GM23338 (cell line): ENCODE data around the gene DMRTC2. TPM values are rescaled to one million over a fixed set of nuclear protein-coding genes. Genes with fewer than 3 reads are reported as not detected.

ENCODE experiments used
- ATAC-seq: fragments of 200-7000 bp; cut with Tn5 transposase; 3 replicates; pipeline ENCODE4 v1.9.1; 2020
- DNase-seq: peaks from one replicate; pipeline ENCODE4 v3.0.0-alpha.2; 2015; ENCODE audit warnings: low spot score
- H2AFZ ChIP-seq: fragments of 200-600 bp; sonication (generic); 2 replicates; pipeline ENCODE4 v1.8.0; 2016; ENCODE audit warnings: antibody characterized with exemption, mild to moderate bottlenecking, moderate library complexity
- H3F3A ChIP-seq: fragments of 200-600 bp; sonication (generic); replicated peaks from 2 replicates; pipeline ENCODE4 v1.8.0; 2017; ENCODE audit warnings: antibody characterized with exemption, mixed run types, low read depth
- H3K27ac ChIP-seq: fragments of 200-600 bp; sonication (generic); 2 replicates; pipeline ENCODE4 v1.6.1; 2016; ENCODE audit warnings: low read depth
- H3K27me3 ChIP-seq: fragments of 200-600 bp; sonication (generic); 2 replicates; pipeline ENCODE4 v1.8.0; 2016; ENCODE audit warnings: mild to moderate bottlenecking, mixed run types, moderate library complexity; ENCODE audit not compliant: insufficient read depth
- H3K36me3 ChIP-seq: fragments of 200-600 bp; sonication (generic); 2 replicates; pipeline ENCODE4 v1.8.0; 2016; ENCODE audit warnings: mild to moderate bottlenecking; ENCODE audit not compliant: insufficient read depth
- H3K4me1 ChIP-seq: fragments of 200-600 bp; sonication (generic); 2 replicates; pipeline ENCODE4 v1.8.0; 2016; ENCODE audit warnings: mild to moderate bottlenecking, moderate library complexity; ENCODE audit not compliant: insufficient read depth
- H3K4me2 ChIP-seq: fragments of 200-600 bp; sonication (generic); 2 replicates; pipeline ENCODE4 v1.7.1; 2017; ENCODE audit warnings: mixed run types
- H3K4me3 ChIP-seq: fragments of 200-600 bp; sonication (generic); 2 replicates; pipeline ENCODE4 v1.6.1; 2016; ENCODE audit warnings: mixed run types
- H3K79me2 ChIP-seq: fragments of 200-600 bp; sonication (generic); replicated peaks from 2 replicates; pipeline ENCODE4 v1.8.0; 2017; ENCODE audit warnings: mild to moderate bottlenecking; ENCODE audit not compliant: insufficient read depth
- H3K9me2 ChIP-seq: fragments of 200-600 bp; sonication (generic); 2 replicates; pipeline ENCODE4 v1.8.0; 2017; ENCODE audit not compliant: insufficient read depth
- H4K20me1 ChIP-seq: fragments of 200-600 bp; sonication (generic); replicated peaks from 2 replicates; pipeline ENCODE4 v1.8.0; 2017; ENCODE audit warnings: mild to moderate bottlenecking; ENCODE audit not compliant: insufficient read depth
- H3K27ac Mint-ChIP-seq: 2 replicates; pipeline ENCODE4 v1.8.0; 2020; ENCODE audit warnings: inconsistent platforms, mild to moderate bottlenecking, moderate library complexity, mixed read lengths
- H3K27me3 Mint-ChIP-seq: 3 replicates; pipeline ENCODE4 v1.8.0; 2022; ENCODE audit warnings: low read depth, mild to moderate bottlenecking, moderate library complexity, mixed read lengths, inconsistent platforms; ENCODE audit not compliant: insufficient read depth, poor library complexity
- H3K36me3 Mint-ChIP-seq: 3 replicates; pipeline ENCODE4 v1.8.0; 2021; ENCODE audit warnings: low read depth, mild to moderate bottlenecking, inconsistent platforms, moderate library complexity, mixed read lengths
- H3K4me1 Mint-ChIP-seq: 3 replicates; pipeline ENCODE4 v1.8.0; 2020; ENCODE audit warnings: mild to moderate bottlenecking, inconsistent platforms, mixed read lengths
- H3K4me3 Mint-ChIP-seq: 3 replicates; pipeline ENCODE4 v1.8.0; 2021; ENCODE audit warnings: moderate library complexity, mild to moderate bottlenecking, inconsistent platforms, mixed read lengths
- H3K9me3 Mint-ChIP-seq: 3 replicates; pipeline ENCODE4 v1.8.0; 2020; ENCODE audit warnings: moderate library complexity, mild to moderate bottlenecking, inconsistent platforms, mixed read lengths
- CREB1 ChIP-seq: fragments of 250-450 bp; sonication (Bioruptor Pico); IDR thresholded peaks from 2 replicates; pipeline ENCODE4 v1.5.0; 2020; ENCODE audit warnings: low read depth, mild to moderate bottlenecking, moderate library complexity
- EZH2 ChIP-seq: fragments of 200-600 bp; sonication (generic); IDR thresholded peaks from one replicate; pipeline ENCODE4 v1.8.0; 2017; ENCODE audit warnings: antibody characterized with exemption, mild to moderate bottlenecking, low read depth; ENCODE audit not compliant: unreplicated experiment
- EZH2phosphoT487 ChIP-seq: fragments of 200-600 bp; sonication (generic); IDR thresholded peaks from one replicate; pipeline ENCODE4 v1.8.1; 2018; ENCODE audit warnings: antibody characterized with exemption; ENCODE audit not compliant: unreplicated experiment
- NANOG ChIP-seq: IDR thresholded peaks from 2 replicates; pipeline ENCODE4 v1.6.1; 2016; ENCODE audit warnings: antibody characterized with exemption, borderline replicate concordance
- STAT1 ChIP-seq: IDR thresholded peaks from one replicate; pipeline ENCODE4 v1.6.1; 2016; ENCODE audit warnings: antibody characterized with exemption; ENCODE audit not compliant: unreplicated experiment
- ZNF114 ChIP-seq: fragments of 250-450 bp; sonication (Bioruptor Pico); IDR thresholded peaks from 2 replicates; pipeline ENCODE4 v1.5.0; 2020; ENCODE audit warnings: mild to moderate bottlenecking, moderate library complexity
- ZNF331 ChIP-seq: fragments of 250-450 bp; sonication (Bioruptor Pico); IDR thresholded peaks from 2 replicates; pipeline ENCODE4 v1.5.0; 2020; ENCODE audit warnings: low read depth, mild to moderate bottlenecking, moderate library complexity
- polyA plus RNA-seq: library from polyadenylated mRNA; unstranded; fragments of >200 nt; fragmentation: Nextera tagmentation; extraction: Ambion mirVana; gene quantifications from 2 replicates; pipeline ENCODE4 v1.2.1, GENCODE V29; 2016
- total RNA-seq: library from RNA; depleted of rRNA; stranded (reverse); fragments of >200 nt; shearing (Covaris generic); gene quantifications from 2 replicates; pipeline ENCODE4 v1.2.3, GENCODE V29; 2014
- TF ChIP-seq, protein P1 (sequence below): IDR thresholded peaks from 2 replicates; pipeline ENCODE4 v1.6.1; 2016; ENCODE audit warnings: antibody characterized with exemption
- TF ChIP-seq, protein P2 (sequence below), 2 experiments: fragments of 200-600 bp in 1 of 2; sonication (generic) in 1 of 2; conservative IDR thresholded peaks; 2 replicates each; pipeline versions ENCODE4 v1.5.1 to v1.6.1; 2016 to 2017; ENCODE audit warnings: antibody characterized with exemption in 2 of 2, low read depth in 2 of 2, mild to moderate bottlenecking in 2 of 2, moderate library complexity in 1 of 2
- TF ChIP-seq, protein P3 (sequence below): IDR thresholded peaks from one replicate; pipeline ENCODE4 v1.6.1; 2018; ENCODE audit warnings: antibody characterized with exemption; ENCODE audit not compliant: unreplicated experiment

Gene DMRTC2
- total and polyA plus RNA-seq, 2 experiments from 2014 or later = 0.21 TPM; not detected in 1

GRCh38 chr19:41860419-41861115, 15.7 kb downstream of the DMRTC2 start:
- Histone ChIP-seq H3K79me2 (peaks cover 53% of the 10 kb centered on the region), H3K9me2 (no peaks in the 10 kb centered on the region), H3K4me2 (peak overlapping the region; percentile 99), H4K20me1 (peaks cover 43% of the 10 kb centered on the region), H3F3A (peaks cover 49% of the 10 kb centered on the region), H3K36me3 (peaks cover 48% of the 10 kb centered on the region), H3K4me3 (peak overlapping the region; percentile 69), H3K27ac (peak overlapping the region; percentile 98), H2AFZ (no peak overlapping the region), H3K4me1 (peaks cover 38% of the 10 kb centered on the region), H3K27me3 (no peaks in the 10 kb centered on the region)
- Mint-ChIP-seq H3K36me3 (peaks cover 52% of the 10 kb centered on the region), H3K4me3 (peak overlapping the region; percentile 85), H3K27me3 (peaks cover 28% of the 10 kb centered on the region), H3K4me1 (peaks cover 42% of the 10 kb centered on the region), H3K27ac (peak overlapping the region; percentile 99), H3K9me3 (peaks cover 3% of the 10 kb centered on the region; the same call in 1 of the 3 replicates)
- TF ChIP-seq NANOG (no peak), STAT1 (no peak), EZH2 (no peak), ZNF114 (CRISPR knock-in tag) (no peak), CREB1 (CRISPR knock-in tag) (no peak), EZH2phosphoT487 (no peak)
- TF ChIP-seq, protein P1, sequence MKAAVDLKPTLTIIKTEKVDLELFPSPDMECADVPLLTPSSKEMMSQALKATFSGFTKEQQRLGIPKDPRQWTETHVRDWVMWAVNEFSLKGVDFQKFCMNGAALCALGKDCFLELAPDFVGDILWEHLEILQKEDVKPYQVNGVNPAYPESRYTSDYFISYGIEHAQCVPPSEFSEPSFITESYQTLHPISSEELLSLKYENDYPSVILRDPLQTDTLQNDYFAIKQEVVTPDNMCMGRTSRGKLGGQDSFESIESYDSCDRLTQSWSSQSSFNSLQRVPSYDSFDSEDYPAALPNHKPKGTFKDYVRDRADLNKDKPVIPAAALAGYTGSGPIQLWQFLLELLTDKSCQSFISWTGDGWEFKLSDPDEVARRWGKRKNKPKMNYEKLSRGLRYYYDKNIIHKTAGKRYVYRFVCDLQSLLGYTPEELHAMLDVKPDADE = no peak
- TF ChIP-seq, protein P2, sequence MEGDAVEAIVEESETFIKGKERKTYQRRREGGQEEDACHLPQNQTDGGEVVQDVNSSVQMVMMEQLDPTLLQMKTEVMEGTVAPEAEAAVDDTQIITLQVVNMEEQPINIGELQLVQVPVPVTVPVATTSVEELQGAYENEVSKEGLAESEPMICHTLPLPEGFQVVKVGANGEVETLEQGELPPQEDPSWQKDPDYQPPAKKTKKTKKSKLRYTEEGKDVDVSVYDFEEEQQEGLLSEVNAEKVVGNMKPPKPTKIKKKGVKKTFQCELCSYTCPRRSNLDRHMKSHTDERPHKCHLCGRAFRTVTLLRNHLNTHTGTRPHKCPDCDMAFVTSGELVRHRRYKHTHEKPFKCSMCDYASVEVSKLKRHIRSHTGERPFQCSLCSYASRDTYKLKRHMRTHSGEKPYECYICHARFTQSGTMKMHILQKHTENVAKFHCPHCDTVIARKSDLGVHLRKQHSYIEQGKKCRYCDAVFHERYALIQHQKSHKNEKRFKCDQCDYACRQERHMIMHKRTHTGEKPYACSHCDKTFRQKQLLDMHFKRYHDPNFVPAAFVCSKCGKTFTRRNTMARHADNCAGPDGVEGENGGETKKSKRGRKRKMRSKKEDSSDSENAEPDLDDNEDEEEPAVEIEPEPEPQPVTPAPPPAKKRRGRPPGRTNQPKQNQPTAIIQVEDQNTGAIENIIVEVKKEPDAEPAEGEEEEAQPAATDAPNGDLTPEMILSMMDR (conservative IDR thresholded peaks at IDR 0.05; ENCODE audit: low read depth in 2 of 2) = no peak
- DNase-seq (no peak), ATAC-seq (no peak)

DNA sequence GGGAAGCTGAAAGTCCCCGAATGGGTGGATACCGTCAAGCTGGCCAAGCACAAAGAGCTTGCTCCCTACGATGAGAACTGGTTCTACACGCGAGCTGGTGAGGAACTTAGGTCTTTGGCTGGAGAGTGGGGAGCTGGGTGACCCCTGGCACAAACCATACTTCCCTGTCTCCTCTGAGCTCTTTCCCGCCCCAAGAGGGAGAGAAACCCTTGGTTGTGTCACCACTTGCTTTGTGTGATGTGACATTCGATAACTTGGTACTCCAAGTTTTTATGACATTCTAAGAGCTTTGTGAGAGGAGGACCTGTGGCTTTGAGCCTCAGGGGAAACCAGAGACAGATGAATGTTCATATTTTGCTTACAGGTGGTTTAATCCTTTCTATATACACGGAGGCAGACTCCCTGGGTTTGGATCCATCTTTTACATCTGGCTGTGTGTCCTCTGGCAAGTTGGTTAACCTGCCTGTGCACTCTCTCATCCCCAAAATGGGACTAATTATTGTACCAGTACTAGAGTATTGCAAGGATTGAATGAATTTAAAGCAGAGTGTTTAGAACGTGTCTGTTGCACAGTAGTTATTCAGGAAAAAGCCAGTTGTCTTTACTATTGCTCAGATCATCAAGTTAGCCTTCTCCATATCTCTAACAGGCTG, 16.4 kb downstream of the DMRTC2 start:
- H3K4me3 Mint-ChIP-seq = peak overlapping the region; percentile 85
- Histone ChIP-seq H2AFZ (no peak overlapping the region), H3K79me2 (peaks cover 60% of the 10 kb centered on the region), H3F3A (peaks cover 52% of the 10 kb centered on the region), H3K4me3 (peak overlapping the region; percentile 69), H4K20me1 (peaks cover 47% of the 10 kb centered on the region), H3K27ac (peak overlapping the region; percentile 98), H3K9me2 (no peaks in the 10 kb centered on the region), H3K4me2 (peak overlapping the region; percentile 99), H3K27me3 (no peaks in the 10 kb centered on the region), H3K4me1 (peaks cover 41% of the 10 kb centered on the region), H3K36me3 (peaks cover 52% of the 10 kb centered on the region)
- no peak for DNase-seq
- peak overlapping the region; percentile 99 for H3K27ac Mint-ChIP-seq
- no peak for ATAC-seq
- peaks cover 3% of the 10 kb centered on the region; the same call in 1 of the 3 replicates for H3K9me3 Mint-ChIP-seq
- H3K27me3 Mint-ChIP-seq = peaks cover 29% of the 10 kb centered on the region
- H3K4me1 Mint-ChIP-seq = peaks cover 42% of the 10 kb centered on the region
- H3K36me3 Mint-ChIP-seq = peaks cover 59% of the 10 kb centered on the region
- no peak for TF ChIP-seq NANOG
- TF ChIP-seq, protein P3, sequence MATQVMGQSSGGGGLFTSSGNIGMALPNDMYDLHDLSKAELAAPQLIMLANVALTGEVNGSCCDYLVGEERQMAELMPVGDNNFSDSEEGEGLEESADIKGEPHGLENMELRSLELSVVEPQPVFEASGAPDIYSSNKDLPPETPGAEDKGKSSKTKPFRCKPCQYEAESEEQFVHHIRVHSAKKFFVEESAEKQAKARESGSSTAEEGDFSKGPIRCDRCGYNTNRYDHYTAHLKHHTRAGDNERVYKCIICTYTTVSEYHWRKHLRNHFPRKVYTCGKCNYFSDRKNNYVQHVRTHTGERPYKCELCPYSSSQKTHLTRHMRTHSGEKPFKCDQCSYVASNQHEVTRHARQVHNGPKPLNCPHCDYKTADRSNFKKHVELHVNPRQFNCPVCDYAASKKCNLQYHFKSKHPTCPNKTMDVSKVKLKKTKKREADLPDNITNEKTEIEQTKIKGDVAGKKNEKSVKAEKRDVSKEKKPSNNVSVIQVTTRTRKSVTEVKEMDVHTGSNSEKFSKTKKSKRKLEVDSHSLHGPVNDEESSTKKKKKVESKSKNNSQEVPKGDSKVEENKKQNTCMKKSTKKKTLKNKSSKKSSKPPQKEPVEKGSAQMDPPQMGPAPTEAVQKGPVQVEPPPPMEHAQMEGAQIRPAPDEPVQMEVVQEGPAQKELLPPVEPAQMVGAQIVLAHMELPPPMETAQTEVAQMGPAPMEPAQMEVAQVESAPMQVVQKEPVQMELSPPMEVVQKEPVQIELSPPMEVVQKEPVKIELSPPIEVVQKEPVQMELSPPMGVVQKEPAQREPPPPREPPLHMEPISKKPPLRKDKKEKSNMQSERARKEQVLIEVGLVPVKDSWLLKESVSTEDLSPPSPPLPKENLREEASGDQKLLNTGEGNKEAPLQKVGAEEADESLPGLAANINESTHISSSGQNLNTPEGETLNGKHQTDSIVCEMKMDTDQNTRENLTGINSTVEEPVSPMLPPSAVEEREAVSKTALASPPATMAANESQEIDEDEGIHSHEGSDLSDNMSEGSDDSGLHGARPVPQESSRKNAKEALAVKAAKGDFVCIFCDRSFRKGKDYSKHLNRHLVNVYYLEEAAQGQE = no peak
- TF ChIP-seq STAT1 = no peak
- TF ChIP-seq EZH2 = no peak
- TF ChIP-seq ZNF331 (CRISPR knock-in tag) = no peak
